ENCODE measurements around the gene CCDC88B. TPM values are rescaled to one million over a fixed set of nuclear protein-coding genes. Genes with fewer than 3 reads are reported as not detected.
"Not testable (repeated sequence)": the region's sequence is repeated elsewhere in the genome, so short reads cannot be mapped to it uniquely, and the experiment has no call there.

The CCDC88B gene
- polyA plus RNA-seq, 1 donor = 13.5 TPM

DNA sequence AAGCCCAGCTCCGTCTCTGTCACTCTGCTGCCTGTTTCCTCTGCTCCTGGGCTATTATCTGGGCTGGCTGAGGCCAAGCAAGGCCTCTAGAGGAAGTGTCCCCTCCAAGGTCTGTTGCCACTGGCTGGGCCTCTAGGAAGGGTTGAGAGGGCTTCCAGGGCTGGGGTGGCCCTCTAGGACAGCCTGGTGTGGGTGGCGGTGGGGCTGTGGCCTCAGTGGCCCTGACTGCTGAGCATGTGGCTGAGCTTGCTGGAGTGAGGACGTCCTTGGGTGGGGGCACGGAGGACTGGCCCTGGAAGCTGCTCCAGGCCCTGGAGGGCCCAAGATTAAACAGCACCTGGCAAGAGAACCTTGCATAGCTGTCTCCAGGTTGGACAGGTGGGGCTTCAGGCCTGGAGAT, 16.0 kb upstream of the CCDC88B start:
- WGBS (ENCODE audit: insufficient coverage, low lambda C conversion rate) = no CpG with 5 or more reads among the region's 4 CpGs
- Histone ChIP-seq H3K36me3 (ENCODE audit: control insufficient read depth, insufficient read depth, low read length) (peaks cover 20% of the 10 kb centered on the region), H3K4me1 (ENCODE audit: control insufficient read depth, insufficient read depth, low read length) (peaks cover 37% of the 10 kb centered on the region)
- not testable (repeated sequence) for H3K9me3 ChIP-seq (ENCODE audit: control insufficient read depth, low read depth, low read length); H3K27me3 ChIP-seq (ENCODE audit: control insufficient read depth, insufficient read depth, low read length); DNase-seq; H3K27ac ChIP-seq (ENCODE audit: low read length); H3K4me3 ChIP-seq (ENCODE audit: low read length)

DNA sequence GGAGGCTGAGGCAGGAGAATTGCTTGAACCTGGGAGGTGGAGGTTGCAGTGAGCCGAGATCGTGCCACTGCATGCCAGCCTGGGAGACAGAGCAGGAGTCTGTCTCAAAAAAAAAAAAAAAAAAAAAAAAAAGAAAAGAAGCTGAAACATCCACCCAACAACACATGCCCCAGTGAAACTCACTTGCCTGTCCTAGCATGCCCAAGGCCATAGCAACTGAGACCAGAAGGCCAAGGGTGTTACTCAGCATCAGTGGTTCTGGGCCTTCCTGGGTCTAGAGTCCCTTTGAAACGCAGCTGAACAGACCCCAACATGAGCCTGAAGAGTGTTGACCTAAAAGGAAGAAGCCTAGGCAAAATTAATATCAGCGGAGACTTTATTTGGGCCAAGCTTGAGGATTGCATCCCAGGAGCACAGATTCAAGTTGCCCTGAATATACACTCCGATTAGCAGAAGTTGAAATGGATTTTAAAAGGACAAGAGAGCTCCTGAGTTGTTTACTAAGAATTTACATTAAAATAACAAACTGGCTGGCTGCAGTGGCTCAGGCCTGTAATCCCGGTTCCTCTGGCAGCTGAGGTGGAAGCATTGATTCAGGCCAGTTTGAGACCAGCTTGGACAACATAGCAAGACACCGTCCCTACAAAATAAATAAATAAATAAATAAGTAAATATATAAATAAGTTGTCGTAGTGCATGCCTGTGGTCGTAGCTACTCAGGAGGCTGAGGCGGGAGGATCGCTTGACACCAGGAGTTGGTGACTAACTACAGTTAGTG, 15.1 kb upstream of the CCDC88B start:
- no peaks in the 10 kb centered on the region for H3K9me3 ChIP-seq (ENCODE audit: control insufficient read depth, low read depth, low read length)
- no peak for DNase-seq
- H3K36me3 ChIP-seq (ENCODE audit: control insufficient read depth, insufficient read depth, low read length) = peaks cover 20% of the 10 kb centered on the region
- H3K27me3 ChIP-seq (ENCODE audit: control insufficient read depth, insufficient read depth, low read length) = no peaks in the 10 kb centered on the region
- no peak overlapping the region for H3K4me3 ChIP-seq (ENCODE audit: low read length)
- H3K4me1 ChIP-seq (ENCODE audit: control insufficient read depth, insufficient read depth, low read length) = peaks cover 36% of the 10 kb centered on the region
- no peak overlapping the region for H3K27ac ChIP-seq (ENCODE audit: low read length)
- no CpG with 5 or more reads among the region's 11 CpGs for WGBS (ENCODE audit: insufficient coverage, low lambda C conversion rate)

DNA sequence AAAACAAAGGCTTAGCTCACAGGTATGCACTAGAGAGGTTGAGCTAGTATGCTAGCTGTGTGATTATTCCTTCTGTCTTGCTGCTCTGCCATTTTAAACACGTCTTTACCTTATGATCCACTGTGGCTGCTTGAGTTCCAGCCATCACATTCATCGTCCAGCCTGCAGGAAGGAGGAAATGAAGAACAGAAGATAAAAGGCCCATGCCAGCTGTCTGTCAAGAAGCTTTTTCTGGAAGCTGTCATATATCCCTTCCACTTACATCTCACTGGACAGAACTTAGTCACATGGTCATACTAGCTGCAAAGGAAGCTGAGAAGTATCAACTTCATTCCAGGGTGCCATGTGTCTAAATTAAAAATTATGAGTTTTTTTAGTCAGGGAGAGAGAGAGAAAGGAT, 12.6 kb upstream of the CCDC88B start:
- peaks cover 23% of the 10 kb centered on the region for H3K4me1 ChIP-seq (ENCODE audit: control insufficient read depth, insufficient read depth, low read length)
- no peak overlapping the region for H3K27ac ChIP-seq (ENCODE audit: low read length)
- 100% methylated on average over 1 of the region's 2 CpGs for WGBS (ENCODE audit: insufficient coverage, low lambda C conversion rate)
- no peak overlapping the region for H3K4me3 ChIP-seq (ENCODE audit: low read length)
- H3K36me3 ChIP-seq (ENCODE audit: control insufficient read depth, insufficient read depth, low read length) = peaks cover 10% of the 10 kb centered on the region
- H3K27me3 ChIP-seq (ENCODE audit: control insufficient read depth, insufficient read depth, low read length) = no peaks in the 10 kb centered on the region
- DNase-seq = no peak
- no peaks in the 10 kb centered on the region for H3K9me3 ChIP-seq (ENCODE audit: control insufficient read depth, low read depth, low read length)

DNA sequence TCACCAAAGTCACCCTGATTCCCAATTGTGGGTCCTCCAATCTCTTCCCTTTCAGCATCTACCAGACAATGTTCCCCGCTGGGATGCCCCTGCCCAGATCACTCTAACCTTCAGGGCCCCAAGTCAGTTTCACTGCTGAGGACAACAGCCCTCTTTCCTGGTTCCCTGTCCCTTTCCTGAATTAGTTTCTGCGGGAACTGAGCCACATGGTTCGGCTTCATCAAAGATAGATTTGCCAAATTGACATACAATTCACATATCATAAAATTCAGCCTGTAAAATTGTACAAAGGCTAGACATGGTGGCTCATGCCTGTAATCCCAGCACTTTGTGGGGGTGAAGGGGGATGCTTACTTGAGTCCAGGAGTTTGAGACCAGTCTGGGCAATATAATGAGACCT, 12.0 kb upstream of the CCDC88B start:
- no peak for DNase-seq
- no peak overlapping the region for H3K4me3 ChIP-seq (ENCODE audit: low read length)
- no CpG with 5 or more reads among the region's 3 CpGs for WGBS (ENCODE audit: insufficient coverage, low lambda C conversion rate)
- peaks cover 4% of the 10 kb centered on the region for H3K36me3 ChIP-seq (ENCODE audit: control insufficient read depth, insufficient read depth, low read length)
- no peaks in the 10 kb centered on the region for H3K27me3 ChIP-seq (ENCODE audit: control insufficient read depth, insufficient read depth, low read length)
- peaks cover 18% of the 10 kb centered on the region for H3K4me1 ChIP-seq (ENCODE audit: control insufficient read depth, insufficient read depth, low read length)
- no peak overlapping the region for H3K27ac ChIP-seq (ENCODE audit: low read length)
- H3K9me3 ChIP-seq (ENCODE audit: control insufficient read depth, low read depth, low read length) = no peaks in the 10 kb centered on the region

DNA sequence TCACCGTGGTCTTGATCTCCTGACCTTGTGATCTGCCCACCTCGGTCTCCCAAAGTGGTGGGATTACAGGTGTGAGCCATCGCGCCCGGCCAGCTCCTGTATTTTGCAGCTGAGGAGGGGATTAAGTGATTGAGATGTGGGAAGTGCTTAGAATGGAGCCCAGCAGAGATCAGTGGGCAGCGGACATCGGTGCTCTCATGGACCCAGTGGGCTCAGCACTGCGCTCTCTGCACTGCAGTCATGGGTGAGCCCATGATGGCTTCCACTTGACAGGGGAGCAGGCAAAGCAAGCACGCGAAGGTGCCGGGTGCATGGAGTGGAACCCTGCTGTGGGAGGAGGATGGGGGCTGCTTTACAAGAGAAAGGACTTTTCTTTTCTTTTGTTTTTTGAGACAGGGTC, 9.1 kb upstream of the CCDC88B start:
- no peak for DNase-seq
- Histone ChIP-seq H3K9me3 (ENCODE audit: control insufficient read depth, low read depth, low read length) (no peaks in the 10 kb centered on the region), H3K4me3 (ENCODE audit: low read length) (no peak overlapping the region), H3K27me3 (ENCODE audit: control insufficient read depth, insufficient read depth, low read length) (no peaks in the 10 kb centered on the region), H3K27ac (ENCODE audit: low read length) (no peak overlapping the region), H3K4me1 (ENCODE audit: control insufficient read depth, insufficient read depth, low read length) (peaks cover 26% of the 10 kb centered on the region), H3K36me3 (ENCODE audit: control insufficient read depth, insufficient read depth, low read length) (no peaks in the 10 kb centered on the region)
- no CpG with 5 or more reads among the region's 11 CpGs for WGBS (ENCODE audit: insufficient coverage, low lambda C conversion rate)

DNA sequence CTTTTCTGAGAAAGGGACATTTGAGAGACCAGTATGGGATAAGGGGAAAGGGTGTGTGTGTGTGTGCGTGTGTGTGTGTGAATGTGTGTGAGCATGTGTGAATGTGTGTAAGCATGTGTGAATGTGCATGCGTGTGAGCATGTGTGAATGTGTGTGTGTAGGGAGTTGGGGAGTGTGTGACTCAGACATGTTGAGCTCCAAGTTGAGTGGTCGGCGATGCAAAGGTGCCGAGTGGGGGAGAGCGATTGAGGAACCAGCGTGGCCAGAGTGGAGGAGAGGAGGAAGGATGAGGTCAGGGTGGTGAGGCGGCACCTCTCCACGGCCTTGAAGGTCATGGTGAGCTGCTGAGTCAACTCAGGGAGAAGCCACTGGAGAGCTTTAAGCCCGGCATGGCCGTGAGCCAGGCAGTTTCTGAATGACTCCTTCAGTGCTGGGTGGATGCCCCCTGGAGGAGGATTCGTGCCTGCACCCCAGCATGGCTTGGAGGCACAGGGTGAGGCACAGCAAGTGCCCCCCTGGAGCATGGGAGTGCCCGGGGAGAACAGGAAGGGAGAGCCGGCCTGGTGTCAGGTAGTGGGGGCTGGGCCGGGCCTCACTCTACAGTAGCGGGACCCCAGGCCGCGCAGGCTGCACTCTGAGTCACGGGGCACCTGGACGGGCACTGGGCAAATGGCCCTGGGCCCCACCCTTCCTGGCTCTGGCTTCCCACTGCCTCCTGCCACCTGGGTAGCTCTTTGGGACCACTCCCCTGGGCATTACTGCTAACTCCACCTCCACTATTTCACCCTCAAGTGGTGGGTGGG, 8.2 kb upstream of the CCDC88B start:
- Histone ChIP-seq H3K27ac (ENCODE audit: low read length) (no peak overlapping the region), H3K9me3 (ENCODE audit: control insufficient read depth, low read depth, low read length) (no peaks in the 10 kb centered on the region), H3K27me3 (ENCODE audit: control insufficient read depth, insufficient read depth, low read length) (no peaks in the 10 kb centered on the region), H3K4me3 (ENCODE audit: low read length) (no peak overlapping the region), H3K36me3 (ENCODE audit: control insufficient read depth, insufficient read depth, low read length) (no peaks in the 10 kb centered on the region), H3K4me1 (ENCODE audit: control insufficient read depth, insufficient read depth, low read length) (peaks cover 26% of the 10 kb centered on the region)
- WGBS (ENCODE audit: insufficient coverage, low lambda C conversion rate) = no CpG with 5 or more reads among the region's 20 CpGs
- DNase-seq = peak; percentile 61 to 71

DNA sequence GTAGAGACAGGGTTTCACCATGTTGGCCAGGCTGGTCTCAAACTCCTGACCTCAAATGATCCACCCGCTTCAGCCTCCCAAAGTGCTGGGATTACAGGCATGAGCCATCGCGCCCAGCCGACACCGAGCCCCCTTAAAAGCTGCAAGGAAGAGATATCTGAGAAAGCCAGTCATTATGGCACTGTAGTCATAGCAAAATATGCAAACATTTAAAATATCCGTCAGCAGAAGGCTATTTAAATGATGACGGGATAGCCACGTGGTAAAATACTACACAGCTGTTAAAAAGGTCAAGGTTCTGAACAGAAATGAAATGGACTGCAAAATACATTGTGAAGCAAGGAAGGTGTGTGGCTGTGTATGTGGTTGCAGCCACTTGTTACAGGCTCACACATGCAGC, 6.4 kb upstream of the CCDC88B start:
- Histone ChIP-seq H3K9me3 (ENCODE audit: control insufficient read depth, low read depth, low read length) (no peaks in the 10 kb centered on the region), H3K4me3 (ENCODE audit: low read length) (no peak overlapping the region), H3K4me1 (ENCODE audit: control insufficient read depth, insufficient read depth, low read length) (peaks cover 26% of the 10 kb centered on the region), H3K36me3 (ENCODE audit: control insufficient read depth, insufficient read depth, low read length) (no peaks in the 10 kb centered on the region), H3K27ac (ENCODE audit: low read length) (no peak overlapping the region), H3K27me3 (ENCODE audit: control insufficient read depth, insufficient read depth, low read length) (no peaks in the 10 kb centered on the region)
- no CpG with 5 or more reads among the region's 8 CpGs for WGBS (ENCODE audit: insufficient coverage, low lambda C conversion rate)
- no peak for DNase-seq

DNA sequence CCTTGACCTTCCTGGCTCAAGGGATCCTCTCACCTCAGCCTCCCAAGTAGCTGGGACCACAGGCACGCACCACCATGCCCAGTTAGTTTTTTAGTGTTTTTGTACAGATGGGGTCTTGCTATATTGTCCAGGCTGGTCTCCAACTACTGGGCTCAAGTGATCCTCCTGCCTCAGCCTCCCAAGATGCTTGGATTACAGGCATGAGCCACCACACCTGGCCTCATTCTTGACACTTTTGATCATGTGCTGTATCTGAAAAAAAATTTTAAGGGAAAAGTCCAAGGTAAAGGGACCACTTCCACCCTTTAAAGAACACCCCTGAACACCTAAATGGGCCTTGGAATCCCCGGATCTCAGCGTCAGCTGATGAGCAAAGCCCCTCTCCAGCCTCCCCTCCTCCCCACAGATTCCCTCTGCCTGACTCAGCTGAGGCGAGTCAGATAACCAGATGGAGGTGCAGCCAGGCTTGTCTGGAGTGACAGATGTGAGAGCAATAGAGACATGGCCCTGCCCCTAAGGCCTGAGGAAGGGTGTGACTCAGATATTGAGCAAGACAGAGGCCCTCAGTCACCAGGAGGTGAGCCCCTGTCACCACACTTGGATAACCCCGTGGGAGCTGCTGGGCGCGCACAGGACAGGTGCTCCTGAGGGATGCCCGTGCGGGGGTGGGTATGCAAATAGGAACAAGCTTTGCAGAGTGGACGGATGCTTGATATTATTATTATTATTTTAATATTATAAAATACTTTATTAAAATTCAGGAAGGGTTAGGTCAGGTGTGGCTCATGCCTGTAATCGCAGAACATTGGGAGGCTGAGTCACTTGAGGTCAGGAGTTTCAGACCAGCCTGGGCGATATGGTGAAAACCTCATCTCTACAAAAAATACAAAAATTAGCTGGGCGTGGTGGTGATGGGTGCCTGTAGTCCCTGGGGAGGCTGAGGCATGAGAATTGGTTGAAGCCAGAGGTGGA, 5.0 kb upstream of the CCDC88B start:
- Histone ChIP-seq H3K9me3 (ENCODE audit: control insufficient read depth, low read depth, low read length) (no peaks in the 10 kb centered on the region), H3K4me3 (ENCODE audit: low read length) (no peak overlapping the region), H3K4me1 (ENCODE audit: control insufficient read depth, insufficient read depth, low read length) (peaks cover 19% of the 10 kb centered on the region), H3K27me3 (ENCODE audit: control insufficient read depth, insufficient read depth, low read length) (no peaks in the 10 kb centered on the region), H3K36me3 (ENCODE audit: control insufficient read depth, insufficient read depth, low read length) (no peaks in the 10 kb centered on the region), H3K27ac (ENCODE audit: low read length) (peak overlapping the region; percentile 46)
- DNase-seq = peak; percentile 95 to 98
- WGBS (ENCODE audit: insufficient coverage, low lambda C conversion rate) = no CpG with 5 or more reads among the region's 13 CpGs

DNA sequence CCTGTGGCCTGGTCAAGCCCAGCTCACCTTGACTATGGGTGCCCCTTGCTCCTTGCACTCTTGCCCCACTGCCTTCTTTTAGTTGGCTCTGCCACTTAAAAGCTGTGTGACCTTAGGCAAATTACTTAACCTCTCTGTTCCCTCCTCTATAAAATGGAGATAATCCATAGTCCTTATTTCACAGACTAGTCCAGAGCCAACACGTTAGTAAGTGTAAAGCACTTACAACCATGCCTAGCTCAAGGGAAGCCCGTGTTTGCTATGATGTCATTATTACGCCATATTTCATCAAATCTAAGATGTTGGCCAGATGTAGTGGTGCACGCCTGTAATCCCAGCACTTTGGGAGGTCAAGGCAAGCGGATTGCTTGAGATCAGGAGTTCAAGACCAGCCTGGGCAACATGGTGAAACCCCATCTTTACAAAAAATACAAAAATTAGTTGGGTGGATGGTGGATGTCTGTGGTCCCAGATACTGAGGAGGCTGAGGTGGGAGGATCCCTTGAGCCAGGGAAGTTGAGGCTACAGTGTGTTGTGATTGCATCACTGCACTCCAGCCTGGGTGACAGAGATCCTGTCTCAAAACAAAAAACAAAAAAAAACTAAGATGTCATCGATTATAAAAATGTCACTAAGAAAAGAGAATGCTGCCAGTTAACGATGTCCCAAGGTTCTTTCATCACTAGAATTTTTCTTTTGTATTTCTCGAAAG, 2.3 kb upstream of the CCDC88B start:
- peaks cover 23% of the 10 kb centered on the region for H3K4me1 ChIP-seq (ENCODE audit: control insufficient read depth, insufficient read depth, low read length)
- H3K4me3 ChIP-seq (ENCODE audit: low read length) = no peak overlapping the region
- DNase-seq = no peak
- H3K9me3 ChIP-seq (ENCODE audit: control insufficient read depth, low read depth, low read length) = peaks cover 4% of the 10 kb centered on the region
- 89% methylated on average over 4 of the region's 8 CpGs for WGBS (ENCODE audit: insufficient coverage, low lambda C conversion rate)
- no peaks in the 10 kb centered on the region for H3K36me3 ChIP-seq (ENCODE audit: control insufficient read depth, insufficient read depth, low read length)
- peaks cover 16% of the 10 kb centered on the region for H3K27me3 ChIP-seq (ENCODE audit: control insufficient read depth, insufficient read depth, low read length)
- no peak overlapping the region for H3K27ac ChIP-seq (ENCODE audit: low read length)
